Natural killer cell (primary cell): ENCODE results near the gene WDR37. TPM values are rescaled to one million over a fixed set of nuclear protein-coding genes. Genes with fewer than 3 reads are reported as not detected.
A peak's percentile ranks its signal among the peaks of the same experiment; 100 is the strongest.

Source experiments
- ATAC-seq, 3 donors: fragments of 150-1000 bp in 2 of 3; fragments of 200-7000 bp in 1 of 3; cut with Tn5 transposase; 1 replicate in 1 of 3; 2 replicates in 2 of 3; pipeline ENCODE4 v1.10.0; 2021; ENCODE audit warnings: mild to moderate bottlenecking in 2 of 3, moderate library complexity in 2 of 3
- DNase-seq, 2 donors: peaks; one replicate each; pipeline versions ENCODE4 v3.0.0 to v3.0.0-alpha.2; 2013 to 2021; ENCODE audit warnings: mixed read lengths in 1 of 2
- H3K27ac ChIP-seq: one replicate; pipeline ENCODE4 v1.5.1; 2013; ENCODE audit warnings: mild to moderate bottlenecking, low read length
- H3K27me3 ChIP-seq: one replicate; pipeline ENCODE4 v1.6.1; 2013; ENCODE audit warnings: low read length; ENCODE audit not compliant: control insufficient read depth, insufficient read depth
- H3K36me3 ChIP-seq: one replicate; pipeline ENCODE4 v1.6.1; 2013; ENCODE audit warnings: low read length; ENCODE audit not compliant: control insufficient read depth, insufficient read depth
- H3K4me1 ChIP-seq: one replicate; pipeline ENCODE4 v1.6.1; 2013; ENCODE audit warnings: low read length; ENCODE audit not compliant: control insufficient read depth, insufficient read depth
- H3K4me3 ChIP-seq: one replicate; pipeline ENCODE4 v1.5.1; 2013; ENCODE audit warnings: low read length
- H3K9me3 ChIP-seq: one replicate; pipeline ENCODE4 v1.6.1; 2013; ENCODE audit warnings: low read length; ENCODE audit not compliant: control insufficient read depth, insufficient read depth
- H3K27ac Mint-ChIP-seq, 2 donors: one replicate each; pipeline ENCODE4 v1.8.0; 2022; ENCODE audit warnings: mild to moderate bottlenecking in 2 of 2, mixed read lengths in 2 of 2, moderate library complexity in 1 of 2
- H3K27me3 Mint-ChIP-seq, 2 donors: one replicate each; pipeline ENCODE4 v1.8.0; 2022; ENCODE audit warnings: low read depth in 2 of 2, mixed read lengths in 2 of 2
- H3K36me3 Mint-ChIP-seq: one replicate; pipeline ENCODE4 v1.8.0; 2022; ENCODE audit warnings: mixed read lengths
- H3K4me1 Mint-ChIP-seq, 2 donors: one replicate each; pipeline ENCODE4 v1.8.0; 2022; ENCODE audit warnings: mixed read lengths in 2 of 2
- H3K4me3 Mint-ChIP-seq: one replicate; pipeline ENCODE4 v1.8.0; 2022; ENCODE audit warnings: mild to moderate bottlenecking, moderate library complexity, mixed read lengths
- H3K9me3 Mint-ChIP-seq, 2 donors: one replicate each; pipeline ENCODE4 v1.8.0; 2022; ENCODE audit warnings: mixed read lengths in 2 of 2
- CTCF ChIP-seq: fragments of 200-600 bp; IDR thresholded peaks from one replicate; pipeline ENCODE4 v1.8.0; 2022; ENCODE audit warnings: antibody characterized with exemption
- WGBS: methylation state at CpG from one replicate; pipeline ENCODE4 v1.1.7; 2013; ENCODE audit warnings: missing lambda C conversion rate; ENCODE audit not compliant: insufficient coverage; 5-methylcytosine and 5-hydroxymethylcytosine counted together
- intact Hi-C: fragments of 100-400 bp; cut with micrococcal nuclease; formaldehyde crosslinking; loops from one replicate; pipeline ENCODE4 v1.14.2; 2022
- total RNA-seq, 4 donors: library from RNA; stranded (reverse); fragments of 120-200 nt in 1 of 4; gene quantifications; one replicate each; pipeline versions ENCODE4 v1.2.3 to v1.2.4, GENCODE V29; 2013 to 2022

The WDR37 gene
- total RNA-seq, 3 donors from 2014 or later (not counting 1 experiment from before 2014, with no cell fraction given) = 56.3 to 59.6 (median 57.6) TPM

GRCh38 chr10:1128649-1129048 lies 72.5 kb downstream of the WDR37 start:
- Histone ChIP-seq H3K27me3 (no peaks in the 10 kb centered on the region), H3K36me3 (peaks cover 75% of the 10 kb centered on the region), H3K4me1 (peaks cover 11% of the 10 kb centered on the region), H3K27ac (no peak overlapping the region), H3K9me3 (no peaks in the 10 kb centered on the region), H3K4me3 (no peak overlapping the region)
- peak overlapping the region in 1 of 2 donors; percentile 38 for H3K27ac Mint-ChIP-seq
- H3K36me3 Mint-ChIP-seq = peaks cover 19% of the 10 kb centered on the region
- intact Hi-C loops = no loop called here
- WGBS = 97% methylated on average over 21 of the region's 21 CpGs
- H3K4me1 Mint-ChIP-seq = peaks cover 26 to 44% of the 10 kb centered on the region in 2 donors
- no peak for TF ChIP-seq CTCF
- H3K9me3 Mint-ChIP-seq = no peaks in the 10 kb centered on the region
- DNase-seq (no peak), ATAC-seq (no peak)
- no peaks in the 10 kb centered on the region for H3K27me3 Mint-ChIP-seq
- no peak overlapping the region for H3K4me3 Mint-ChIP-seq

- intact Hi-C loops = no loop called here
- H3K9me3 ChIP-seq = no peaks in the 10 kb centered on the region
- H3K4me1 Mint-ChIP-seq = peaks cover 38 to 51% of the 10 kb centered on the region in 2 donors
- no peaks in the 10 kb centered on the region for H3K9me3 Mint-ChIP-seq
- no peak for TF ChIP-seq CTCF
- H3K4me1 ChIP-seq = peaks cover 18% of the 10 kb centered on the region
- peaks cover 60% of the 10 kb centered on the region for H3K36me3 ChIP-seq
- no peak overlapping the region for H3K4me3 Mint-ChIP-seq
- no peak overlapping the region for H3K27ac Mint-ChIP-seq
- 98% methylated on average over 10 of the region's 10 CpGs for WGBS
- no peak for DNase-seq
- H3K4me3 ChIP-seq = no peak overlapping the region
- no peaks in the 10 kb centered on the region for H3K27me3 Mint-ChIP-seq
- H3K27ac ChIP-seq = no peak overlapping the region
- peaks cover 11% of the 10 kb centered on the region for H3K36me3 Mint-ChIP-seq
- no peaks in the 10 kb centered on the region for H3K27me3 ChIP-seq
- no peak for ATAC-seq
These were observed 74.0 kb downstream of the WDR37 start for GRCh38 chr10:1130226-1130625.

GRCh38 chr10:1130995-1131790 lies 75.0 kb downstream of the WDR37 start:
- peaks cover 53% of the 10 kb centered on the region for H3K36me3 ChIP-seq
- H3K4me3 Mint-ChIP-seq = no peak overlapping the region
- ATAC-seq = no peak
- H3K27ac ChIP-seq = no peak overlapping the region
- peak overlapping the region in 1 of 2 donors; percentile 30 for H3K27ac Mint-ChIP-seq
- no peaks in the 10 kb centered on the region for H3K9me3 Mint-ChIP-seq
- H3K36me3 Mint-ChIP-seq = peaks cover 6% of the 10 kb centered on the region
- no peaks in the 10 kb centered on the region for H3K9me3 ChIP-seq
- no peaks in the 10 kb centered on the region for H3K27me3 Mint-ChIP-seq
- WGBS = 97% methylated on average over 12 of the region's 12 CpGs
- H3K4me1 Mint-ChIP-seq = peaks cover 42 to 56% of the 10 kb centered on the region in 2 donors
- intact Hi-C loops = no loop called here
- DNase-seq = no peak
- H3K4me3 ChIP-seq = no peak overlapping the region
- TF ChIP-seq CTCF = no peak
- H3K27me3 ChIP-seq = no peaks in the 10 kb centered on the region
- peaks cover 18% of the 10 kb centered on the region for H3K4me1 ChIP-seq
